GM12875 (cell line): ENCODE measurements around the gene POLR1A.

Source experiments
- H3K4me3 ChIP-seq: one replicate; pipeline ENCODE4 v1.5.1; 2011; ENCODE audit warnings: low read depth, low read length, control low read depth
- TF ChIP-seq, protein P1 (sequence below): IDR thresholded peaks from 2 replicates; pipeline ENCODE4 v1.5.1; 2011; ENCODE audit warnings: low read depth, mild to moderate bottlenecking, control low read depth, inconsistent platforms, low read length, moderate library complexity, borderline replicate concordance; ENCODE audit not compliant: insufficient read depth

The POLR1A gene

DNA sequence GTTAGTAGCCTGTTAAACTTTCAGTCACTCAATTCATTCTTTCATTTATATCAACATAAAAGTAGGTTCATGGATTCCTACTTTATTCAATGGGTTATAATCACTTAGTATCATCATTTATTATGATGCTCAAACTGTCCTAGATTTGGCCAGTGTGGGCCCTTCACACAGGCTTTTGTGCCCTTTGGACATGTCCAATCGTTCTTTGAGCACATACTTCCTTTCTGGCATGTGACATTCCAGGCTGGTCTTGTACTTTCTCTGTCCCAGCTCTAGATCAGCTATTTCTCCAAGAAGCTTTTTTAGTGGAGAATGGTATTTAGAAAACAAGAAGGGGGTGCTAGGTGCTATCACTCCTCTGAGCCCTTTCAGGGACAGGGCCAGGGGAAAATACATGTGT, 11.5 kb downstream of the POLR1A start:
- TF ChIP-seq, protein P1, sequence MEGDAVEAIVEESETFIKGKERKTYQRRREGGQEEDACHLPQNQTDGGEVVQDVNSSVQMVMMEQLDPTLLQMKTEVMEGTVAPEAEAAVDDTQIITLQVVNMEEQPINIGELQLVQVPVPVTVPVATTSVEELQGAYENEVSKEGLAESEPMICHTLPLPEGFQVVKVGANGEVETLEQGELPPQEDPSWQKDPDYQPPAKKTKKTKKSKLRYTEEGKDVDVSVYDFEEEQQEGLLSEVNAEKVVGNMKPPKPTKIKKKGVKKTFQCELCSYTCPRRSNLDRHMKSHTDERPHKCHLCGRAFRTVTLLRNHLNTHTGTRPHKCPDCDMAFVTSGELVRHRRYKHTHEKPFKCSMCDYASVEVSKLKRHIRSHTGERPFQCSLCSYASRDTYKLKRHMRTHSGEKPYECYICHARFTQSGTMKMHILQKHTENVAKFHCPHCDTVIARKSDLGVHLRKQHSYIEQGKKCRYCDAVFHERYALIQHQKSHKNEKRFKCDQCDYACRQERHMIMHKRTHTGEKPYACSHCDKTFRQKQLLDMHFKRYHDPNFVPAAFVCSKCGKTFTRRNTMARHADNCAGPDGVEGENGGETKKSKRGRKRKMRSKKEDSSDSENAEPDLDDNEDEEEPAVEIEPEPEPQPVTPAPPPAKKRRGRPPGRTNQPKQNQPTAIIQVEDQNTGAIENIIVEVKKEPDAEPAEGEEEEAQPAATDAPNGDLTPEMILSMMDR: no peak
- no peak overlapping the region for H3K4me3 ChIP-seq

DNA sequence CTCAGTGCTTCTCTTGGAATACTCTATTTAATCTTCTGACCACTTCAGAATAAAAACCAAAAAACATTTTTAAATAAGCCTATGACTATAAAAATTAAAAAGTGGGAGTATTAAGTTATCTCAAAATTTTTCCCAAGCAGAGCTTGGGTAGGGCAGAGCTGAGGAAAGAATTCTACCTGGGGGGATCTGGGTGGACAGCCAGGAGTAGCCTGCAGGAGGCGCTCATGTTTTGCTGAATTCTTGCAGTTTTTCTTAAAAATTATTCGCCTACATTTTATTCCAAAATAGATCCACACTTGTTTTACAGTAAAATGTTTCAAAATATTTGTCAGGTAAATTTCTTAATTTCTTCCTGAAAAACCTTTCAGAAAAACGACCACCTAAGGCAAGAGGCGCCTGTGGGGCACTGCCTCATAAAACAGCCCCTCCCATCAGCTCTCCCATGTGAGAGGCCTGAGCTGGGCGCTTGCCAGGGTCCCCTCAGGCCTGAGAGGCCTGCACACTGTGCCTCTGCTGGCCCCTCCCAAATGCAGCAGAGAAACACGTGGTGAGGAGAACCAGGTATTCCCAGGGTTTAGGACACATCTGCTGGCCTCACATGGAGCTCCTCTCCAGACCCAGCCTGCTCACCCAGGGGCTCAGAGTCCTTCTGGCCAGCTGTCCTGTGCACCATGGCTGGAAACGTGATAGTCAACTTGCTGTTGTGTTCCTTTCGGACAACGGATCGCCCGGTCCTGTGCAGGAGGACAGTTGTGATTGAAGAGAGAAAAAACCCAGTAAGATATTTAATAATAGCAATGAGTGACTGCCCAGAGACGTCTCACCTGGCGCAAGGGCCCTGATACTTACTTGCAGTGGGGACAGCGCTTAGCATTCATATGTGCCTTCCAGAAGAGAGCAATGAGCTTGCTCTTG, 17.5 kb downstream of the POLR1A start:
- TF ChIP-seq, protein P1: peak; percentile 44; the same call in 1 of the 2 replicates
- no peak overlapping the region for H3K4me3 ChIP-seq

DNA sequence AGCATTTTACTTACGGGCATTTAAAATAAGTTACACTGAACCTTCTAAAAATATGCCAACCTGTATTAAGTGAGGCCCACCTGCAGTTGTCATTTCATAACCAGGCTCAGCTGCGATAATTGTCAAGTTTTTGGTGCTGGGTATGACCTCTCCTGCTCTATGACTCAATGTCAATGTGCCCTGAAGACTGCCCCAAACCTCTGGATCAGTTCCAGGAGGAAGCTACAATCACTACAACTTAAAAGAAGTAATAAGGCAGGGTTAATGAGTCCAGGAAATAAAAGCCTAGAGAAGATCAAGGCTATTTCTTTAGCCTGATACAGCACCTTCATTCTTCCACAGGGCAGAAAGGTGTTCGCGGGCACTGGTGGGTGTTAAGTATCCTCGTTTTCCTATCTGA, 22.9 kb downstream of the POLR1A start:
- H3K4me3 ChIP-seq: no peak overlapping the region
- TF ChIP-seq, protein P1: no peak

DNA sequence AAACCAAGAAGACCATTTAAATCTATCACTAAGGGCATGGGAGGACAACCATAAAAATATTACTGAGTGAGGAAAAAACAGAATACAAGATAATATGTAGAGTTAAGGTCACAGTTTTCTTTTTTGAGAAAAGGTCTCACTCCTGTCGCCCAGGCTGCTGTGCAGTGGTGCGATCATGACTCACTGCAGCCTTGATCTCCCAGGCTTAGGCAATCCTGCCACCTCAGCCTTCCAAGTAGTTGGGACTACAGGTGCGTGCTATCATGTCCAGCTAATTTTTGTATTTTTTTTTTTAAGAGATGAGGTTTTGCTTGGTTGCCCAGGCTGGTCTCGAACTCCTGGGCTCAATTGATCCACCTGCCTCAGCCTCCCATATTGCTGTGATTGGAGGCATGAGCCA, 24.0 kb downstream of the POLR1A start:
- no peak overlapping the region for H3K4me3 ChIP-seq
- TF ChIP-seq, protein P1: no peak

DNA sequence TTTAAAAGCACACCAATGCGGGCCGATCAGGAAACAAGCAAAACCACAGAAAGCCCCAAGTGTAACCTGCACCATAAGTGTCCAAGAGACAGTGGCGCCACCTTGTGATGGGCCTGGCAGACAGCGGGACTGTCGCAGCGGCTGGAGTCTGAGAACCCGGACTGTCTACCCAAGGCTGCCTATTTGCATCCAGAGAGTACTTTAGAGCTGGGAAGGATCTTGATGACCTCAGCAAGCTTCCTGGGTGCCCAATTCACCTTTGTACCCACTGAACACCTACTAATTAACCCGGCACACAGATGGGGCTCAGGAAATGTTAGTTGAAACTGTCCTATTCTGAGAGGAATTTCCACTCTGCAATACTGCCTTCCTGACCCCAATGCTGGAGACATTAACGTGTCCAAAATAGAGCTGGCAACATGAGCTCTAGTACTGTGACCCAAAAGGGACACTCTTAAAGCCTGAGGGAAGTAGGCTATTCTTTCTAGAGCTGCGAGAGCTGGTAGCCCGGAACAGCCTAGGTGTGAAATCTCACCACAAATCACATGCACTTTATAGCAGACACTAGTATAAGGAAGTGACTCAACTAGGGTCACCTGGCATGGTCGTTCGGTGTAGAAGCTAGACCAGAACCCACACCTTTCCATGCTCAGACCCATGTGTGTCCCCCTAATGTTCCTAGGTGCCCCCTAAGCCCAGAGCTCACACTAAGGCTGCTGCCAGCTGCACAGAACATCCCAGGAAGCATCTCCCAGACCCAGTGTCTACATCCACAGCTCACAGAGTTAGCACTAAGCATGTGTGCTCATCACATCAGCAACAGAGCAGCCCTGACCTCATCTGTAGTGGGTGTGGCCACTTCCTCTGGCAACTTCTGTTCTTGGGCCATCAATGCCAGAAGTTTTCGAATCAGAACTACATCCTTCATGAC, 25.4 kb downstream of the POLR1A start:
- TF ChIP-seq, protein P1: peak; percentile 92
- H3K4me3 ChIP-seq: no peak overlapping the region

DNA sequence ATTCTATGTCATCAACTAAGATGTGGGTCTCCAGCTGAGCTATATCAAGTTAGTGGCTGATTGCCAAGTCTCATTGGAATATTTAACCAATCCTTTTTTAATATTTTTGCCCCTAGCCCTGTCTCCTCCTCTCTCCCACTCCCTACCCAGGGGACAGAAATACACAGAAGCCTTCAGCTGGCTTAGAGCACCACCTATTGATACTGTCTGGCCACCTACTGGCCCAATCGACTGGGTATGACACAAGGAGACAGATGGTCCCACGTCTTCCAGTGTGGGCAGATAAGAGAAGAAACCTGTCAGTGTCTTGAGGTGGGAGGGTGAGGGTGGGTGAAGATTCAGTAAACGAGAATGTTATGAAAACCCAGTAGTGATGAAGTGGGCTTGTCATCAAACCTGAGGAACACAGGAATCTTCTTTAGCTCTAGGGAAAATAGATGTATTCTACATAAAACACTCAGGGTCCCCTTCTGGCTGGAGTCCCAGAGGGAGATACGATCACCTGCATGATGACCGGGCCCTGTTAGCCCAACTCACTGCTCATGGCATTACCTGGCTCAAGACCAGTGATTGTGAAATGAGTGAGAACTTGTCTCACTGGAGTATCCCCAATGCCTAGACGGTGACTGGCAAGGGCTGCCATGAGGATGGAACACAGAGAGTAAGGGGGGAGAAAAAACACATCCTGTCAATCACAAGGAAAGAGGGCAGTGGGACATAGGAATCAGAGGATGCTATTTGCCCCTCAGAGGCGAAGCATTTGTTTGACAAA, 26.7 kb downstream of the POLR1A start:
- H3K4me3 ChIP-seq: no peak overlapping the region
- TF ChIP-seq, protein P1: peak; percentile 39; the same call in 1 of the 2 replicates
